ENCODE measurements around the gene MRC2.

- TF ChIP-seq CTCF (IDR thresholded peaks at IDR 0.05) (no peak), POLR2A (IDR thresholded peaks at IDR 0.05) (no peak)
Observed at GRCh38 chr17:62712171-62712581, 84.7 kb downstream of the MRC2 start.
